ENCODE results near the gene GPRC5C.

DNA sequence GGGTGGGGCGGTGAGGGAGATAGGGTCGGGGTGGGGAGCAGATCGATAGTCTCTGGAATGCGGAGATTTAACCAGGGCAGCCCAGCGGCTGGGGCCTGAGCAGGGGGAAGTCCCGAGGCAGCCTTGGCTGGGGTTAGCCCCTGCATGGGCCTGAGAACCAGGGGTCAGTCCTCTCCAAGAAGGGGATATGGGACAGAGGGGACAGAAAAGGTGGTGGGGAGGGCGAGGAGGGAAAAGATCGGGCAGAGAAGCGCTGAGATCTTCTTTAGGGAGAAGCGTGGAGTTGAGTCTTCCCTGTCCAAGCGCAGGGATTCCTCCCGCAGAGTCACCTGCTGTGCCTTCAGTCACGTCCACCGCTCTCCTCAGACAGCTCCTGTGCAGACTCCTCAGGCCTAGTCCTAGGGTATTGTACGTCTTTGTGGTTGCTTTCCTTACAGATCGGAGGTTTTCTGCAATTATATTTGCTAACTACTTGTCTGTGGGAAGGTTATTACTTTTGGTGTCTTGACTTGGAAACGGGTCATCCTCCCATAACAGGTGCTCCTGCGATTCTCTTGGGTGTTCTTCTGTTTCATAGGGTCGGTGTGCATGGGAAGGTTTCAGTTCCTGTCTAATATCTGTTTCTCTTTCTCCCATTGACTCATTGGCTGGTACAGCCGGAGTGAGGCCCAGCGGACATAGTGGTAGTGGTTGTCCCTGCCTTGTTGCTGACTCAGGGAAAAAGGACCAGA lies 35.5 kb downstream of the GPRC5C start:
- peak; percentile 12 for TF ChIP-seq POLR2A (IDR thresholded peaks at IDR 0.05)
- TF ChIP-seq, protein P1, sequence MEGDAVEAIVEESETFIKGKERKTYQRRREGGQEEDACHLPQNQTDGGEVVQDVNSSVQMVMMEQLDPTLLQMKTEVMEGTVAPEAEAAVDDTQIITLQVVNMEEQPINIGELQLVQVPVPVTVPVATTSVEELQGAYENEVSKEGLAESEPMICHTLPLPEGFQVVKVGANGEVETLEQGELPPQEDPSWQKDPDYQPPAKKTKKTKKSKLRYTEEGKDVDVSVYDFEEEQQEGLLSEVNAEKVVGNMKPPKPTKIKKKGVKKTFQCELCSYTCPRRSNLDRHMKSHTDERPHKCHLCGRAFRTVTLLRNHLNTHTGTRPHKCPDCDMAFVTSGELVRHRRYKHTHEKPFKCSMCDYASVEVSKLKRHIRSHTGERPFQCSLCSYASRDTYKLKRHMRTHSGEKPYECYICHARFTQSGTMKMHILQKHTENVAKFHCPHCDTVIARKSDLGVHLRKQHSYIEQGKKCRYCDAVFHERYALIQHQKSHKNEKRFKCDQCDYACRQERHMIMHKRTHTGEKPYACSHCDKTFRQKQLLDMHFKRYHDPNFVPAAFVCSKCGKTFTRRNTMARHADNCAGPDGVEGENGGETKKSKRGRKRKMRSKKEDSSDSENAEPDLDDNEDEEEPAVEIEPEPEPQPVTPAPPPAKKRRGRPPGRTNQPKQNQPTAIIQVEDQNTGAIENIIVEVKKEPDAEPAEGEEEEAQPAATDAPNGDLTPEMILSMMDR (IDR thresholded peaks at IDR 0.05), result no peak

All from transverse colon (tissue), 3 donors.